GM18526 (cell line): ENCODE data around the gene KIFC3.

Source experiments
- POLR2A ChIP-seq: IDR thresholded peaks from 3 replicates; pipeline ENCODE4 v1.6.1; 2011; ENCODE audit not compliant: insufficient read length; ENCODE audit errors: extremely low read depth

The KIFC3 gene

GRCh38 chr16:57781741-57782606 is 20.3 kb downstream of the KIFC3 start:
- no peak for TF ChIP-seq POLR2A

- TF ChIP-seq POLR2A: no peak
Observed at GRCh38 chr16:57781349-57781740, 20.9 kb downstream of the KIFC3 start.

- no peak for TF ChIP-seq POLR2A
Observed at GRCh38 chr16:57778658-57779057, 23.6 kb downstream of the KIFC3 start.

- TF ChIP-seq POLR2A: no peak
Observed at GRCh38 chr16:57775661-57776469, 26.4 kb downstream of the KIFC3 start.

GRCh38 chr16:57774705-57775285 is 27.5 kb downstream of the KIFC3 start:
- no peak for TF ChIP-seq POLR2A

GRCh38 chr16:57773655-57774295 is 28.5 kb downstream of the KIFC3 start:
- no peak for TF ChIP-seq POLR2A

- TF ChIP-seq POLR2A: no peak
Observed at GRCh38 chr16:57773019-57773418, 29.3 kb downstream of the KIFC3 start.

GRCh38 chr16:57771141-57771785 is 31.0 kb downstream of the KIFC3 start:
- TF ChIP-seq POLR2A: no peak

- no peak for TF ChIP-seq POLR2A
Observed at GRCh38 chr16:57770361-57770760, 31.9 kb downstream of the KIFC3 start.

GRCh38 chr16:57769541-57770145 is 32.6 kb downstream of the KIFC3 start:
- TF ChIP-seq POLR2A: no peak

GRCh38 chr16:57766714-57767348 is 35.5 kb downstream of the KIFC3 start:
- TF ChIP-seq POLR2A: no peak

- no peak for TF ChIP-seq POLR2A
Observed at GRCh38 chr16:57765160-57765728, 37.0 kb downstream of the KIFC3 start.

GRCh38 chr16:57764341-57765159 is 37.7 kb downstream of the KIFC3 start:
- no peak for TF ChIP-seq POLR2A
